SK-N-MC (cell line): ENCODE results near the gene TMIE.

ENCODE experiments used
- EZH2 ChIP-seq: fragments of 200-600 bp; sonication (generic); IDR thresholded peaks from one replicate; pipeline ENCODE4 v1.6.1; 2017; ENCODE audit warnings: antibody characterized with exemption
- FOXP2 ChIP-seq: optimal IDR thresholded peaks from 2 replicates; pipeline ENCODE3; 2011; ENCODE audit warnings: mild to moderate bottlenecking, moderate library complexity; ENCODE audit not compliant: insufficient read depth; ENCODE audit errors: extremely low read length, control extremely low read depth
- POLR2AphosphoS5 ChIP-seq: IDR thresholded peaks from 2 replicates; pipeline ENCODE4 v1.6.1; 2012; ENCODE audit warnings: mild to moderate bottlenecking, low read depth, low read length, borderline replicate concordance

GRCh38 chr3:46736006-46736872 lies 35.0 kb downstream of the TMIE start:
- no peak for TF ChIP-seq POLR2AphosphoS5
- no peak for TF ChIP-seq FOXP2
- no peak for TF ChIP-seq EZH2
